Stromal cell of bone marrow (primary cell): Measurements from ENCODE around the gene SAXO1.
A peak's percentile ranks its signal among the peaks of the same experiment; 100 is the strongest.

Experiments used
- DNase-seq: peaks from one replicate; pipeline ENCODE4 v3.0.0-alpha.2; 2012; ENCODE audit warnings: low read depth

Gene SAXO1

GRCh38 chr9:18910916-18911315 is 122.1 kb downstream of the SAXO1 start:
- no peak for DNase-seq

- no peak for DNase-seq
Observed at GRCh38 chr9:18910435-18910834, 122.6 kb downstream of the SAXO1 start.

GRCh38 chr9:18909140-18910018 is 123.6 kb downstream of the SAXO1 start:
- DNase-seq: no peak

GRCh38 chr9:18907927-18908625 is 124.9 kb downstream of the SAXO1 start:
- DNase-seq: no peak

GRCh38 chr9:18906656-18907395 is 126.2 kb downstream of the SAXO1 start:
- DNase-seq: peak; percentile 52

- DNase-seq: peak; percentile 58
Observed at GRCh38 chr9:18905883-18906629, 127.0 kb downstream of the SAXO1 start.

GRCh38 chr9:18905028-18905882 is 127.8 kb downstream of the SAXO1 start:
- no peak for DNase-seq

GRCh38 chr9:18903450-18903849 is 129.6 kb downstream of the SAXO1 start:
- no peak for DNase-seq

- DNase-seq: no peak
Observed at GRCh38 chr9:18896531-18897179, 136.4 kb downstream of the SAXO1 start.

- no peak for DNase-seq
Observed at GRCh38 chr9:18896004-18896403, 137.0 kb downstream of the SAXO1 start.

- DNase-seq: no peak
Observed at GRCh38 chr9:18893491-18893890, 139.5 kb downstream of the SAXO1 start.

GRCh38 chr9:18893046-18893445 is 140.0 kb downstream of the SAXO1 start:
- DNase-seq: no peak

GRCh38 chr9:18891946-18892670 is 140.9 kb downstream of the SAXO1 start:
- DNase-seq: no peak

- peak; percentile 67 for DNase-seq
Observed at GRCh38 chr9:18890372-18890771, 142.6 kb downstream of the SAXO1 start.

- no peak for DNase-seq
Observed at GRCh38 chr9:18889550-18889949, 143.5 kb downstream of the SAXO1 start.

- no peak for DNase-seq
Observed at GRCh38 chr9:18888290-18888689, 144.7 kb downstream of the SAXO1 start.

GRCh38 chr9:18887546-18887945 is 145.5 kb downstream of the SAXO1 start:
- no peak for DNase-seq

GRCh38 chr9:18881758-18882157 is 151.3 kb downstream of the SAXO1 start:
- DNase-seq: no peak

GRCh38 chr9:18877984-18878383 is 155.0 kb downstream of the SAXO1 start:
- DNase-seq: no peak
